Fibroblast of lung (primary cell): ENCODE data around the gene STARD4.

Experiments
- EZH2 ChIP-seq: IDR thresholded peaks from 2 replicates; pipeline ENCODE4 v1.5.1; 2012; ENCODE audit warnings: low read length, control low read depth, mild to moderate bottlenecking; ENCODE audit errors: missing control alignments
- TF ChIP-seq, protein P1 (sequence below), 2 donors: IDR thresholded peaks in 1 of 2; conservative IDR thresholded peaks in 1 of 2; 1 replicate in 1 of 2; 2 replicates in 1 of 2; pipeline ENCODE4 v1.5.1; 2011 to 2012; ENCODE audit warnings: low read length in 2 of 2, control low read depth in 1 of 2, inconsistent platforms in 1 of 2, low read depth in 1 of 2, mild to moderate bottlenecking in 1 of 2

- TF ChIP-seq, protein P1, sequence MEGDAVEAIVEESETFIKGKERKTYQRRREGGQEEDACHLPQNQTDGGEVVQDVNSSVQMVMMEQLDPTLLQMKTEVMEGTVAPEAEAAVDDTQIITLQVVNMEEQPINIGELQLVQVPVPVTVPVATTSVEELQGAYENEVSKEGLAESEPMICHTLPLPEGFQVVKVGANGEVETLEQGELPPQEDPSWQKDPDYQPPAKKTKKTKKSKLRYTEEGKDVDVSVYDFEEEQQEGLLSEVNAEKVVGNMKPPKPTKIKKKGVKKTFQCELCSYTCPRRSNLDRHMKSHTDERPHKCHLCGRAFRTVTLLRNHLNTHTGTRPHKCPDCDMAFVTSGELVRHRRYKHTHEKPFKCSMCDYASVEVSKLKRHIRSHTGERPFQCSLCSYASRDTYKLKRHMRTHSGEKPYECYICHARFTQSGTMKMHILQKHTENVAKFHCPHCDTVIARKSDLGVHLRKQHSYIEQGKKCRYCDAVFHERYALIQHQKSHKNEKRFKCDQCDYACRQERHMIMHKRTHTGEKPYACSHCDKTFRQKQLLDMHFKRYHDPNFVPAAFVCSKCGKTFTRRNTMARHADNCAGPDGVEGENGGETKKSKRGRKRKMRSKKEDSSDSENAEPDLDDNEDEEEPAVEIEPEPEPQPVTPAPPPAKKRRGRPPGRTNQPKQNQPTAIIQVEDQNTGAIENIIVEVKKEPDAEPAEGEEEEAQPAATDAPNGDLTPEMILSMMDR (conservative IDR thresholded peaks at IDR 0.05 in 1 of 2, IDR thresholded peaks at IDR 0.05 in 1 of 2; ENCODE audit: low read depth in 1 of 2, low read length in 2 of 2): no peak
- no peak for TF ChIP-seq EZH2
Observed at GRCh38 chr5:111512375-111513130, at the start of gene STARD4.
